Kidney (tissue), 14 donors: ENCODE measurements around the gene TRMT13. TPM values are rescaled to one million over a fixed set of nuclear protein-coding genes. Genes with fewer than 3 reads are reported as not detected.
"Not testable (repeated sequence)": the region's sequence is repeated elsewhere in the genome, so short reads cannot be mapped to it uniquely, and the experiment has no call there.

Source experiments
- DNase-seq, 5 donors: peaks; one replicate each; pipeline ENCODE4 v3.0.0-alpha.2; 2013 to 2020
- FAIRE-seq: peaks from 2 replicates; lab custom pipeline; 2012; peaks lifted over from hg19 to GRCh38; lab: Jason Lieb, UNC
- H3K27ac ChIP-seq, 2 donors: one replicate each; pipeline ENCODE4 v1.7.0; 2013; ENCODE audit warnings: low read depth in 2 of 2, low read length in 2 of 2, inconsistent platforms in 1 of 2
- H3K27me3 ChIP-seq: one replicate; pipeline ENCODE4 v1.7.1; 2013; ENCODE audit warnings: low read length, inconsistent platforms; ENCODE audit not compliant: control insufficient read depth, insufficient read depth
- H3K36me3 ChIP-seq, 3 donors: one replicate each; pipeline versions ENCODE4 v1.7.0 to v1.7.1; 2013; ENCODE audit warnings: low read length in 3 of 3, control low read depth in 1 of 3, inconsistent platforms in 1 of 3; ENCODE audit not compliant: insufficient read depth in 3 of 3, control insufficient read depth in 2 of 3
- H3K4me1 ChIP-seq, 3 donors: one replicate each; pipeline versions ENCODE4 v1.7.0 to v1.7.1; 2013; ENCODE audit warnings: low read length in 3 of 3, inconsistent platforms in 1 of 3, low read depth in 1 of 3; ENCODE audit not compliant: control insufficient read depth in 2 of 3, insufficient read depth in 2 of 3
- H3K4me3 ChIP-seq, 3 donors: one replicate each; pipeline versions ENCODE4 v1.7.0 to v1.8.1; 2013; ENCODE audit warnings: low read length in 3 of 3, control low read depth in 1 of 3, inconsistent platforms in 1 of 3
- H3K9ac ChIP-seq, 3 donors: one replicate each; pipeline versions ENCODE4 v1.7.0 to v1.7.1; 2013; ENCODE audit warnings: low read length in 3 of 3, control low read depth in 1 of 3, inconsistent platforms in 1 of 3
- H3K9me3 ChIP-seq, 3 donors: one replicate each; pipeline versions ENCODE4 v1.7.0 to v1.7.1; 2013; ENCODE audit warnings: low read length in 3 of 3, control low read depth in 1 of 3, inconsistent platforms in 1 of 3; ENCODE audit not compliant: control insufficient read depth in 2 of 3, insufficient read depth in 1 of 3
- intact Hi-C: fragments of 100-400 bp; cut with DNase I; formaldehyde crosslinking; loops from one replicate; pipeline ENCODE4 v1.11.1; 2022
- polyA plus RNA-seq: library from polyadenylated mRNA; stranded (reverse); fragments of 350-450 nt; fragmentation: Illumina TruSeq; extraction: RNeasy Lipid Tissue Mini Kit (QIAGEN cat#74804); gene quantifications from one replicate; pipeline ENCODE4 v1.2.3, GENCODE V29; 2014; ENCODE audit warnings: low read depth, low replicate concordance; ENCODE audit not compliant: insufficient read depth
- total RNA-seq: library from RNA; stranded (reverse); fragmentation: NEBNext Ultra II Directional; extraction: Animal tissue kit (Norgen Biotek cat#: 25700); gene quantifications from one replicate; pipeline ENCODE4 v1.2.1, GENCODE V29; 2021
- TF ChIP-seq, protein P1 (sequence below): IDR thresholded peaks from 3 replicates; pipeline ENCODE4 v1.5.1; 2012; ENCODE audit warnings: mild to moderate bottlenecking, moderate library complexity, borderline replicate concordance; ENCODE audit not compliant: insufficient read depth; ENCODE audit errors: extremely low read depth
- donor health status: control.
- donor health status: control.
- donor health status: control.
- donor health status: control.
- donor health status: control.
- donor health status: DM: yes; HTN: yes; CAD: no.
- donor health status: Normal renal cell carcinoma (clear cell type).

The TRMT13 gene
- total and polyA plus RNA-seq, 2 donors from 2014 or later, result 5.9 to 16.9 TPM

DNA sequence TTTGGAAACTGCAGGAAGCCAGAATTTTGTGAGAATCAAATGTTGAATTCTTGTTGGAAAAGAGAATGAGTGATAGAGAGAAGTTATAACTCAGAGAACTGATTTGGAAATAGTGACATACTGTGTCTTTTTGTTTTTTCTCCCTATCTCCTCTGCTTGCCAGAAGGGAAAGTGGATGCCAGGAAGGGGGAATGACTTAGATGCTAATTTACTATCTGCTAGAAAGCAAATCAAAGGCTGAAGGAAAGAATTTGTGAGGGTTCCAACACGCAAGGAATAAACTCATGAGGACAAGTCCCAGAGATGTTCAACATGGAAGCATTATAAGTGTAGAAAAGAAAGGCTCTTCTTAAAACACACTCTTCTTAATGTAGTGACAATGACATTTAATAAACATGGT lies 65.6 kb downstream of the TRMT13 start:
- H3K4me3 ChIP-seq, result no peak overlapping the region
- H3K4me1 ChIP-seq, result no peaks in the 10 kb centered on the region
- FAIRE-seq (no peak), DNase-seq (no peak)
- intact Hi-C loops, result no loop called here
- peaks cover 2 to 13% (median 10%) of the 10 kb centered on the region in 3 donors for H3K36me3 ChIP-seq
- no peaks in the 10 kb centered on the region for H3K27me3 ChIP-seq
- no peak overlapping the region for H3K9ac ChIP-seq
- no peaks in the 10 kb centered on the region for H3K9me3 ChIP-seq
- TF ChIP-seq, protein P1, sequence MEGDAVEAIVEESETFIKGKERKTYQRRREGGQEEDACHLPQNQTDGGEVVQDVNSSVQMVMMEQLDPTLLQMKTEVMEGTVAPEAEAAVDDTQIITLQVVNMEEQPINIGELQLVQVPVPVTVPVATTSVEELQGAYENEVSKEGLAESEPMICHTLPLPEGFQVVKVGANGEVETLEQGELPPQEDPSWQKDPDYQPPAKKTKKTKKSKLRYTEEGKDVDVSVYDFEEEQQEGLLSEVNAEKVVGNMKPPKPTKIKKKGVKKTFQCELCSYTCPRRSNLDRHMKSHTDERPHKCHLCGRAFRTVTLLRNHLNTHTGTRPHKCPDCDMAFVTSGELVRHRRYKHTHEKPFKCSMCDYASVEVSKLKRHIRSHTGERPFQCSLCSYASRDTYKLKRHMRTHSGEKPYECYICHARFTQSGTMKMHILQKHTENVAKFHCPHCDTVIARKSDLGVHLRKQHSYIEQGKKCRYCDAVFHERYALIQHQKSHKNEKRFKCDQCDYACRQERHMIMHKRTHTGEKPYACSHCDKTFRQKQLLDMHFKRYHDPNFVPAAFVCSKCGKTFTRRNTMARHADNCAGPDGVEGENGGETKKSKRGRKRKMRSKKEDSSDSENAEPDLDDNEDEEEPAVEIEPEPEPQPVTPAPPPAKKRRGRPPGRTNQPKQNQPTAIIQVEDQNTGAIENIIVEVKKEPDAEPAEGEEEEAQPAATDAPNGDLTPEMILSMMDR, result no peak
- no peak overlapping the region for H3K27ac ChIP-seq

DNA sequence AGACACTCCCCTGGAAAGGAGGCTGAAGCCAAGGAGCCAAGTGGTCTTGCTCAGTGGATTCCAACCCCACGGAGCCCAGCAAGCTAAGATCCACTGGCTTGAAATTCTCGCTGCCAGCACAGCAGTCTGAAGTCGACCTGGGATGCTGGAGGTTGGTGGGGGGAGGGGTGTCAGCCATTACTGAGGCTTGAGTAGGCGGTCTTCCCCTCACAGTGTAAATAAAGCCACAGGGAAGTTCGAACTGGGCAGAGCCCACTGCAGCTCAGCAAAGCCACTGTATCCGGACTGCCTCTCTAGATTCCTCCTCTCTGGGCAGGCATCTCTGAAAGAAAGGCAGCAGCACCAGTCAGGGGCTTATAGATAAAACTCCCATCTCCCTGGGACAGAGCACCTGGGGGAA lies 67.1 kb downstream of the TRMT13 start:
- H3K27ac ChIP-seq, H3K4me1 ChIP-seq, H3K27me3 ChIP-seq, DNase-seq, intact Hi-C loops, H3K9me3 ChIP-seq, H3K4me3 ChIP-seq, H3K9ac ChIP-seq, FAIRE-seq: not testable (repeated sequence)
- H3K36me3 ChIP-seq, result peaks cover 2 to 16% (median 10%) of the 10 kb centered on the region in 3 donors

Other genes starting within 250 kb of the TRMT13 start
- 28.2 TPM for gene SLC35A3, start 163.2 kb upstream of the TRMT13 start, total RNA-seq
- 17.9 TPM for gene SLC35A3, start 163.2 kb upstream of the TRMT13 start, polyA plus RNA-seq
- 2.1 TPM for gene SASS6, start 233 bp upstream of the TRMT13 start, total RNA-seq
- 1.1 TPM for gene SASS6, start 233 bp upstream of the TRMT13 start, polyA plus RNA-seq
- 0.35 TPM for gene LRRC39, start 45.1 kb downstream of the TRMT13 start, total RNA-seq
- gene LRRC39, start 45.1 kb downstream of the TRMT13 start, polyA plus RNA-seq, result 0.45 TPM
- gene DBT, start 116.7 kb downstream of the TRMT13 start, total RNA-seq, result 18.7 TPM
- 7.7 TPM for gene DBT, start 116.7 kb downstream of the TRMT13 start, polyA plus RNA-seq
- gene RTCA, start 133.1 kb downstream of the TRMT13 start, total RNA-seq, result 30.8 TPM
- 51.1 TPM for gene RTCA, start 133.1 kb downstream of the TRMT13 start, polyA plus RNA-seq
- 11.9 TPM for gene CDC14A, start 219.3 kb downstream of the TRMT13 start, total RNA-seq
- 4.7 TPM for gene CDC14A, start 219.3 kb downstream of the TRMT13 start, polyA plus RNA-seq